HG03575 (cell line): ENCODE results near the gene SIGLEC7.

ENCODE experiments used
- ATAC-seq: cut with Tn5 transposase; IDR thresholded peaks from one replicate; pipeline ENCODE4 v1.9.1; 2021; ENCODE audit not compliant: unreplicated experiment, insufficient number of reproducible peaks, low FRiP score; ENCODE audit errors: extremely low read depth

Gene SIGLEC7

GRCh38 chr19:51142119-51142518, at the start of gene SIGLEC7:
TSS of gene SIGLEC7 (plus strand) at chr19:51142301. CDS start at chr19:51142370, 69 bp downstream.
- ATAC-seq = no peak

GRCh38 chr19:51093101-51093500, 49.0 kb upstream of the SIGLEC7 start:
- no peak for ATAC-seq

- ATAC-seq = no peak
Measured at GRCh38 chr19:51093510-51094345, 48.4 kb upstream of the SIGLEC7 start.

DNA sequence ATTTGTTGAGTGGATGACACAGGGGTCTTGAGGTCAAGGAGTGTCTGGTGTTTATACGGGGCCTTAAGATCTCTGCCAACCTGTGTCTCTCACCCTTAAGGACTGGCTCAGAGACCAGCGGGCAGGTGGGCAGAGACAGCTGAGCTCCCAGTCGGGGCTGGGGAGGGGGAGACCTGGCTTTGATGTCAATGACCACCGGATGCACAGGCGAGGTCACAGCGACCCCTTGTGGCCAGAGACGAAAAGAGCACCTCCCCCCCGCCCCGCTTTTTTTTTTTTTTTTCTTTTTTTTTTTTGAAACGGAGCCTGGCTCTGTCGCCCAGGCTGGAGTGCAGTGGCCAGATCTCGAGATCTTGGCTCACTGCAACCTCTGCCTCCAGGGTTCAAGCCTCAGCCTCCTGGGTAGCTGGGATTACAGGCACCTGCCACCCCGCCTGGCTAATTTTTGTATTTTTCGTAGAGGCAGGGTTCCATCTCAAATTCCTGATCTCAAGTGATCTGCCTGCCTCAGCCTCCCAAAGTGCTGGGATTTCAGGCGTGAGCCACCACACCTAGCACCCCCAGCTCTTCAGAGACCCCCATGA, 47.3 kb upstream of the SIGLEC7 start:
- no peak for ATAC-seq

DNA sequence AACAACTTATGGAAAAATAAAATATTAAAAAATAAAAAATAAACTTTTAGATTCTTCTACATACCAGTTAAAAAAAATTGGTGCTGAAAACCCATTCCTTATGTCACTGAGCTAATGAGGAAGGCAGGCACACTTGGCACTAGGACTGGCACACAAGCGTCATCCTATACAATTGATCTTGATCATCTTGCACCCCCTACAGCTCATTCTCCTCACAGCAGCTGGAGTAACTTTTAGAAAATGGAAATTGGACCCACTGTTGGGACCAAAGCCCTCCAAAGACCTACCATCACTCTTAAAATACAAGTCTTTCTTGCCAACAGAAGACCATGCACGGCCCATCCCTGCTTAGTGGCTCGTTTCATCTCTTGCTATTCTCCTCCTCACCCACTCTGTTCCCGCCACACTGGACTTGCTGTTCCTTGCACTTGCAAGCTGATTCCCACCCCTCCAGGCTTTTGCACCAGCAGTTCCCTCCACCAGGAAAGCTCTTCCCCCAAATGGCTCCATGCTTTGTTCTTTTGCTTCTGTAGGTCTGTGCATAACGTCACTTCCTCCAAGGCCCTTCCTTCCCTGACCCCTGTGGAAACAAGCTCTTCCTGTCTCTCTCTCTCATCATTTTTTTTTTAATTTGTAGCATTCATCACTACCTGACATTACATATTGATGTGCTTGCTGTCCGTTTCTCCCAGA, 45.5 kb upstream of the SIGLEC7 start:
- ATAC-seq = no peak

DNA sequence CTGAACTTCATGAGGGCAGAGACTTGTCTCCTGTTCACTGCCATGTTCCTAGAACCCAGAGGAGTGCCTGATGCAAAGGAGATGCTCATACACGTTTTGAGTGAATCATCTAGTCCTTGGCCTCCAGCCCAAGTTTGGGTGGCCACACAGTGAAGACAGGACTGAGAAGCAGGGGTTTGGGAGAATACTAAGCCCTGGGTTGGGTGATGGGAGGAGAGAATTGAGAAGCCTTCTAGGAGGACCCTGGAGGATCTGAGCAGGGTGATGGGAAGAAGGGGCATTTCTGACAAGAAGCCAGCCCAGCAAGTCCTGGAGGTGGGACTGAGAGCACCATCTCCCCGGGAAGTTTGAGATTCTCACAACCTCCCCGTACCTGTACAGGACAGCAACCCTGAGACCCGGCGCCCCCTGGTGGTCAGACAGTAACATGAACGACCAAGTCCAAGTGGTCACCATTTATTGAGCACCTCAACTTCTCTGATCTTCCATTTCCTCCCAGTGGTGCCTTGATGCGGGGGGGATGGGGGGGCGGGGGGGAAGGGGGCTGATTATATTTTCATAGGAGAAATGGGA, 44.8 kb upstream of the SIGLEC7 start:
- no peak for ATAC-seq

DNA sequence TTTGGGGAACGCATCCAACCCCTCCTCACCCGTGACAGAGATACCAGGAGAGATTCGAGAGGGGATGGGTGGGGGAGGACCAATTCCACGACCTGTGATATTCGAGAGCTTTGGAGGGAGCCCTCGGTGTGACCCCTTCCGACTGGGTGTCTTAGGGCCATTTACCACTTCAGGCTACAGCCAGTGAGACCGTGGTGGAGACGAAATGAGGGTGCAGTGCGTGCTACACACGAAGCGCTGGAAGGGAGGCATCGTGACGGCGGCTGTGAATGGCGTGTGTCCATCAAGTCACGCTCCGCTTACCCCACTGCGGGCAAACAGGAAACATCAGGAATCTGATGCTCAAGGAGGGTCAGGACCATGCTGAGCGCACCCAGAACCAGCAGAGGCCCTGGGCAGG, 44.3 kb upstream of the SIGLEC7 start:
- ATAC-seq = no peak

DNA sequence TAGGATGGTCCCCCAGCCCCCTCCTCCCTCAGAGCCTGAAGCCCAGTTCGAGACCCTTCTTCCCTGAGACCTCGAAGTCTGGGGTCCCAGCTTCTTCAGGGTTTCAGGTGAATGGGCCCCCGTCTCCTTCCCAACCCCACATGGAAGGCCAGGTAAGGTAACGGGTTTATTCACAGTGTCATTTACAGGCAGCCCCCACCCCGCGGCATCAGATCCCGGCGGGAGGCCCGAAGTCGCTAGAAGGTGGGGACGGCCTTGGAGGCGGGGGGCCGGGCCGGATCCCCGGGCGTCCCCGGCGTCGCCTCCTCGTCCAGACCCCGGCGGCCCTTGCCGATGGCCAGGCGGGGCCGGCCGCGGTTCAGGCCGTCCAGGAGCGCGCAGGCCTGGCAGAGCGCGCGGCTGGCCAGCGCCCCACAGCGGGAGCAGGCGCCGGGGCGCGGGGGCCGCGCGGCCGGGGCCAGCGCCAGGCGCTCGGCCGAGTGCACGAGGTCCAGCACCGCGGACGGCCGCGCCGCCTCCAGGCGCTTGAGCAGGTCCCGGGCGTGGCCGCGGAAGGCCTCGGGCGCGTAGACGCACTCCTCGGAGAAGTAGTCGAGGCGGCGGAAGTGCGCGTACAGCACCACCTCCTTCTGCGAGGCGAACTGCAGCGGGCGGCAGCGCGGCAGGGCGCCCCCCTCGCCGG, 43.6 kb upstream of the SIGLEC7 start:
- no peak for ATAC-seq

DNA sequence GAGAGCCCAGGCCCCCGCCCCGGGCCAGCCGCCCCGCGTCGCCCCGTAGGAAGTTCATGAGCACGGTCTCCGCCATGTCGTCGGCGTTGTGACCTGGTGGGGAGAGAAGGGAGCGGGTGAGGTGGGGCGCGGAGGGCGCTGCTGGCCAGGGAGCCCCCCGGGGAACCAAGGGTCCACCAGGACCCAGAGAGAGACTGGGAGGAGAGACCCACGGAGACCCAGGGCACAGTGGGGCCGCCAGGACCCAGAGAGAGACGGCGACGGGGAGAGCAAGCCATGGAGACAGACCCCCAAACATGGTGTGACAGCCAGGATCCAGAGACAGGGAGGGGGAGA, 43.1 kb upstream of the SIGLEC7 start:
- ATAC-seq = no peak

GRCh38 chr19:51100601-51101000, 41.5 kb upstream of the SIGLEC7 start:
- ATAC-seq = no peak

DNA sequence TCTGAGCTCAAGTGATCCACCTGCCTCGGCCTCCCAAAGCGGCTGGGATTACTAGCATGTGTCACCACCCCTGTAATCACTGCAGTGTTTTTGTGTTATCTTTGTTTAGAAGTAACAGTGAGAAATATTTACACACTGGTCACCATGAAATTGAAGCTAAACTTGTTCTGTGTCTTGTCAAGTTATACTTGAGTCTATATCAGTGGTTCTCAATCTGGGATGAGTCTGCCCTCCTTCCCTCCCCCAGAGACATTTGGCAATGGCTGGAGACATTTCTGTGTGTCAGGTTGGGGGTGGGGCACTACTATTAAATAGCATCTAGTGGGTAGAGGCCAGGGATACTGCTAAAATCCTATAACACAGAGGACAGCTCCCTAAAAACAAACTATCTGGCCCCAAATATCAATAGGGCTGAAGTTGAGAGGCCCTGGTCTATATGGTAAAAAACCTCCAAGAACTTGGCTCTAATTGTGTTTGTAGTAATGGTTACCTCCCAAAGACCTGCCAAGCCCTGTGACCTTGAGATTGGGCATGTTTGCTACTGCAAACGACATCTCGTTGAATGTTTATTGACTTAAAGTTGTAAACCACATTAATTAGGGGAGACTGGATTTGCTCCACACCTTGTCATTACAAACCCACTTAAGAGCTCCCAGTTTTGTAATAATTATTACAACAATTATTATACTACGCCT, 40.8 kb upstream of the SIGLEC7 start:
- ATAC-seq = no peak

DNA sequence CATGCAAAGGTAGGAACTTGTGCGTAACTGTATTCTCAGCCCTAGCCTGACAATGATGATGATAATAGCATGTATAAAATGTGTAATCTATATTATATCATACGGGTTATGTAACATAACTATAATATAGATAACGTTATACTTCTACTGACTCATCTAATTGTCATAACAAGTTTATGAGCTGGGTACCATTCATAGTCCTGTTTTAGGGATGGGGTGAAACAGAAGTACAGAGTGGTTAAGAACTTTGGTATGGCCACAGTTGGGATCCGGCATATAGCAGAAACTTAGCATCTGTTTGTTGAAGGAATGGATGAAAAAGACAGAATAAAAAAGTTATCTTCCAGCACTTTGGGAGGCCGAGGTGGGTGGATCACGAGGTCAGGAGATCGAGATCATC, 39.1 kb upstream of the SIGLEC7 start:
- no peak for ATAC-seq

DNA sequence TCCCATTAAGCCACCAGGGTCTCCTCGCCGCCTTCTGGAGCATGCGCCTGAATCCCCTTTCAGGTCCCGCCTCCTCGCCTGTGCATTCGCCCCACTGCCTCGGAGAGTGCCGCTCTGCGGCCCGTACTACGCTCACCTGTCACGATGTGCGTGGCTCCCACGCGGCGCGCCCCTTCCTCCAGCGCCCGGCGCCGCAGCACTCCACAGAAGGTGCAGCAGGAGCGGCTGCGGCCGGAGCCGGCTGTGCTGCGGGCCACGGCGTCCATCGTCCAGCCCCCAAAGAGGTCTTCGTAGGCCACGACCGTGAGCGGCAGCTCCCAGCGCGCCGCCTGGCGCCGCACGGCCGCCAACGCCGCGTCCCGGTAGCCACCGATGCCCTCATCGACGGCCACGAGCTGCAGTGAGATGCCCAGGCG, 38.2 kb upstream of the SIGLEC7 start:
- no peak for ATAC-seq

DNA sequence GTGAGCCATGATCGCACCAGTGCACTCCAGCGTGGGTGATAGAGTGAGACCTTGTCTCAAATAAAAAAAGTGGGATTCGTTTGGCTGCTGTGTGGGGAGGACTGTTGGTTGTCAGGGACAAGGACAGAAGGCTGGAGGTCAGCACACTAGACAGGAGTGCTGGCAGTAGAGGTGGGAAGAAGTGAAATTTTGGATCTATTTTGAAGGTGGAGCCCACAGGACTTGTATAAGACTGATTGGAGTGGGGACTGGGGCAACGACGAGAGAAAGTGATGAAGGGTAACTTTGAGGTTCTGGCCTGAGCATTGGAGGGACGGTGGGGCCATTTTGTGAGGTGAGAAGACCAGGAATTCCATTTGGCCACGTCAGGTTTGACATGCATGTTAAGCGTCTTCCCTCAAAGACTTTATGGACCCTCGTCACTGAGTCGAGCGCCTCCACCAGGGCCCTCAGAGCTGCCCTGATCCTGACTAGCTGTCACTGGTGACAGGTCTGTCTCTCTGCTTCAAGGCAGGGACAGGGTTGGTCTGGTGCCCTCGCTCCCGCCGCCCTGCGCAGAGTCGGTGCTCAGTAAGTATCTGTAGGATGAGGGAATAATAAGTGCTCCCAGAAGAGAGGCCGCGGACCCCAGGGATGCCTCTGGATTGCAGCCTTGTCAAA, 34.6 kb upstream of the SIGLEC7 start:
- no peak for ATAC-seq

DNA sequence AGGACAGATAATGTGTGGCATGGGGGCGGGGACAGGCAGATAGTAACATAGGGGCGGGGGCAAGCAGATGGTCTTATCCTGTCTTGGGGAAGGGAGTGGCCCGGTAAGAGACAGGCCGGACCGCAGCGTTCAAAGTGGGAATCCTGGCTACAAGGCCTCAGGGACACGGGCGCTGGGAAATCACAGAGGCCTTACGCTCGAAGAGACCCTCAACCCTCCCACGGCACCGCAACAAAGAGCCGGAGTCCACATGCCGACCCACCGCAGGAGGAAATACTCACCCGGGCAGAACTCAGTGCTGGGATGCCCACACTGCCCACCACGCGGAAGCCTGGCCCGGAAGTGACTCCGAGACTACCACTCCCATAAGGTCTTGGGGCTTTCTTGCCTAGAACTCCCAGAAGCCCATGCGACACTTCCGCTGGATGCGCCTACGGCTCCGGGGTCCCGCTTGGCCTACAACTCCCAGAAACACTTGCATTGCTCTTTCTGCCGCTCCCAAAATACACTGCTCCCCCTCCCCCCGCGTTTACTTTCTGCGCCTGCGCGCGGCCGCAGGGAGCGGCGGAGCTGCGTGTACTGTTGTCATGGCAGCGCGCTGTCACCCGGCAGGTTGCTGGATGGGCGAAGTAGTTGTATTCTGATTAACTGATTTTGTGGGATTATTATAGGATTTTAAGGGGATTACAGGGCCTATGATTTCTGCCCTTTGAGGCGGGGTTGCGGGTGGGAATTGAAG, 33.9 kb upstream of the SIGLEC7 start, which contains the start of gene CTU1:
Gene CTU1 (minus strand): TSS at position 344 of the 739 bp plus-strand sequence. CDS start 3,840 bp downstream, outside the sequence.
- ATAC-seq = peak; percentile 42

DNA sequence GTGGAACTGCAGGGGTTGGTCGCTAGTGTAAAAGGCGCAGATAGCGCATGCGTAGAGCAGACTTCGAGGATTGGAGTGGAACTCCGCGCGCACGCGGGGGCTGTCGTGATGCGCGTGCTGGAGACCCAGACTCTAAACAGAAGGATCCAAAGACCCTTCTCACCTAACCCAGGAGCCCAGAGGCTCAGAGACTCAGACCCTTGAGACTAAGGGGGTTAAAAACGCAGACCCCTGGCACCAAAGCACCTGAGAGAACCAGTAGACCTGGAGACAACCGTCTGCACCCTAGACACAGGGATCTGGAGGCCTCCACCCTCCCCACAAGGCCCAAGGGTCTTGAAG, 33.3 kb upstream of the SIGLEC7 start:
- ATAC-seq = peak; percentile 27

- no peak for ATAC-seq
Measured at GRCh38 chr19:51110666-51110971, 31.5 kb upstream of the SIGLEC7 start.

- no peak for ATAC-seq
Measured at GRCh38 chr19:51111606-51112005, 30.5 kb upstream of the SIGLEC7 start.
